Measurements from ENCODE around the gene PPIL3.

Gene PPIL3

GRCh38 chr2:200828104-200828503, 60.8 kb downstream of the PPIL3 start:
- no peak for TF ChIP-seq CTCF (conservative IDR thresholded peaks at IDR 0.05; ENCODE audit: low read depth, low read length)
- Histone ChIP-seq H3K27me3 (ENCODE audit: insufficient read depth, low read depth) (no peaks in the 10 kb centered on the region), H4K20me1 (ENCODE audit: insufficient read depth) (no peaks in the 10 kb centered on the region), H3K4me3 (IDR thresholded peaks at IDR 0.05; ENCODE audit: insufficient read depth, low read depth, low read length) (no peak overlapping the region), H2AFZ (ENCODE audit: low read depth) (no peak overlapping the region), H3K4me2 (no peak overlapping the region), H3K79me2 (ENCODE audit: insufficient read depth, low read depth) (no peaks in the 10 kb centered on the region), H3K27ac (no peak overlapping the region), H3K4me1 (ENCODE audit: low read depth, poor library complexity, severe bottlenecking) (no peaks in the 10 kb centered on the region), H3K36me3 (ENCODE audit: insufficient read depth) (no peaks in the 10 kb centered on the region), H3K9ac (no peak overlapping the region)

- TF ChIP-seq CTCF (conservative IDR thresholded peaks at IDR 0.05; ENCODE audit: low read depth, low read length), result no peak
- no peaks in the 10 kb centered on the region for H4K20me1 ChIP-seq (ENCODE audit: insufficient read depth)
- no peaks in the 10 kb centered on the region for H3K27me3 ChIP-seq (ENCODE audit: insufficient read depth, low read depth)
- peaks cover 4% of the 10 kb centered on the region; the same call in 1 of the 2 replicates for H3K79me2 ChIP-seq (ENCODE audit: insufficient read depth, low read depth)
- H3K36me3 ChIP-seq (ENCODE audit: insufficient read depth), result peaks cover 28% of the 10 kb centered on the region; the same call in 1 of the 2 replicates
- H3K4me3 ChIP-seq (IDR thresholded peaks at IDR 0.05; ENCODE audit: insufficient read depth, low read depth, low read length), result no peak overlapping the region
- no peak overlapping the region for H3K27ac ChIP-seq
- H3K4me1 ChIP-seq (ENCODE audit: low read depth, poor library complexity, severe bottlenecking), result peaks cover 7% of the 10 kb centered on the region
- H3K4me2 ChIP-seq, result no peak overlapping the region
- no peak overlapping the region for H2AFZ ChIP-seq (ENCODE audit: low read depth)
- H3K9ac ChIP-seq, result no peak overlapping the region
Observed at GRCh38 chr2:200821686-200822245, 67.1 kb downstream of the PPIL3 start.

Measured in KMS-11 (cell line).